Measurements from ENCODE around the gene BBS9. TPM values are rescaled to one million over a fixed set of nuclear protein-coding genes. Genes with fewer than 3 reads are reported as not detected.
A peak's percentile ranks its signal among the peaks of the same experiment; 100 is the strongest.

Gene BBS9
- total and polyA plus RNA-seq, 9 donors = 13.0 to 23.5 (median 15.9) TPM

DNA sequence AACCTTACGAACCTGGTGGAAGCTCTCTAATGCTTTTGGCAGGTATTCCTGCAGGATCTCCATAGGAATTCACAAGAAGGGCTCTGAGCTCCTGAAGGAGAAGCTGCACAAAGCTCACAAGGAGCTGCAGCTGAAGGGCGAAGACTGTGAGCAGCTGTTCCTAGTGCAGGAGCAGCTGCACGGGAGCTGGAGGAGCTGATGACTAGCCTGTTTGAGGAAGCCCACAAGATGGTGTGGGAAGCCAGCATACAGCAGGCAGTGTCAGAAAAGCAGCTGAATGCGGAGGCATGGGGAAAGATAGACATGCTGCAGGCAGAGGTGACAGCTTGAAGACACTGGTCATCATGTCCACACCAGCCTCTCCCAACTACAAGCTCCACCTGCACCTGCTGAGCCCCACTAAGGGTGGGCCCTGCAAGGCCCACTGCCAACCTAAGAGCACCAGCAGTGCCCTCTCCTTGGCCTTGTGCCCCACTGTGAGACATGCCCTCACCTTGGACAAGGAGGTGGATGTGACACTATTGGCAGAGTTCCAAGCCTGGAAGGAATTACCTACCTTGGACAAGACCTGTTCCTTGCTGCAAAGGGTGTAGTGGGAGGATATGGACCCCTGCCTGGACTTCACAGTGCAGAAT, 250.6 kb downstream of the BBS9 start:
- Histone ChIP-seq H3K4me1 (ENCODE audit: control insufficient read depth, insufficient read depth, low read length) (no peaks in the 10 kb centered on the region), H3K27ac (ENCODE audit: low read length) (no peak overlapping the region), H3K9me3 (replicated peaks; ENCODE audit: control insufficient read depth, low read depth, low read length) (peaks cover 4% of the 10 kb centered on the region), H3K36me3 (ENCODE audit: control insufficient read depth, insufficient read depth, low read length) (peaks cover 8% of the 10 kb centered on the region), H3K4me3 (ENCODE audit: low read length) (no peak overlapping the region), H3K27me3 (ENCODE audit: control insufficient read depth, insufficient read depth, low read length) (no peaks in the 10 kb centered on the region)
- 75% methylated on average over 3 of the region's 4 CpGs for WGBS (ENCODE audit: insufficient coverage)
- peak; percentile 19 for DNase-seq

- H3K27ac ChIP-seq (ENCODE audit: low read length) = no peak overlapping the region
- no CpG with 5 or more reads among the region's 3 CpGs for WGBS (ENCODE audit: insufficient coverage)
- H3K4me1 ChIP-seq (ENCODE audit: control insufficient read depth, insufficient read depth, low read length) = no peaks in the 10 kb centered on the region
- no peaks in the 10 kb centered on the region for H3K36me3 ChIP-seq (ENCODE audit: control insufficient read depth, insufficient read depth, low read length)
- no peak for DNase-seq
- H3K27me3 ChIP-seq (ENCODE audit: control insufficient read depth, insufficient read depth, low read length) = no peaks in the 10 kb centered on the region
- no peak overlapping the region for H3K4me3 ChIP-seq (ENCODE audit: low read length)
- no peaks in the 10 kb centered on the region for H3K9me3 ChIP-seq (replicated peaks; ENCODE audit: control insufficient read depth, low read depth, low read length)
Observed at GRCh38 chr7:33388332-33388731, 259.0 kb downstream of the BBS9 start.

DNA sequence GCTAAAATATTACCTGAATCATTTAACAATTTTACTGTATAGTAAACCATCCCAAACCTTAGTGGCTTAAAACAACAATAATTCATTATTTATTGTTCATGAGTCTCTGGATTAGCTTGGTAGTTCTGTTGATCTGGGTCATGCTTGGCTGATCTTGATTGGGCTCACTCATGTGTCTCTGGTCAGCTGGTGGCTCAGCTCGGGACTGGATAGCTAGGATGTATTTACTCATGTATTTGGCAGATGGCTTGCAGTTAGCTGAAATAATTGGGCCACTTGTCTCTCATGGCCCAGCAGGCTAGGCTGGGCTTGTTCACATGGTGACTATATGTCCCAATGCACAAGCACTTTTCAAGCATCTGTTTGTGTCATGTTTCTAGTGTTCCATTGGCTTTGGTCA, 262.8 kb downstream of the BBS9 start:
- H3K27ac ChIP-seq (ENCODE audit: low read length) = no peak overlapping the region
- H3K36me3 ChIP-seq (ENCODE audit: control insufficient read depth, insufficient read depth, low read length) = no peaks in the 10 kb centered on the region
- H3K27me3 ChIP-seq (ENCODE audit: control insufficient read depth, insufficient read depth, low read length) = no peaks in the 10 kb centered on the region
- H3K4me3 ChIP-seq (ENCODE audit: low read length) = no peak overlapping the region
- H3K9me3 ChIP-seq (replicated peaks; ENCODE audit: control insufficient read depth, low read depth, low read length) = no peaks in the 10 kb centered on the region
- no peaks in the 10 kb centered on the region for H3K4me1 ChIP-seq (ENCODE audit: control insufficient read depth, insufficient read depth, low read length)
- DNase-seq = no peak
- WGBS (ENCODE audit: insufficient coverage) = no CpG with 5 or more reads among the region's 1 CpG

- no peak for DNase-seq
- no peaks in the 10 kb centered on the region for H3K27me3 ChIP-seq (ENCODE audit: control insufficient read depth, insufficient read depth, low read length)
- no peak overlapping the region for H3K4me3 ChIP-seq (ENCODE audit: low read length)
- H3K36me3 ChIP-seq (ENCODE audit: control insufficient read depth, insufficient read depth, low read length) = no peaks in the 10 kb centered on the region
- H3K4me1 ChIP-seq (ENCODE audit: control insufficient read depth, insufficient read depth, low read length) = no peaks in the 10 kb centered on the region
- no peak overlapping the region for H3K27ac ChIP-seq (ENCODE audit: low read length)
- H3K9me3 ChIP-seq (replicated peaks; ENCODE audit: control insufficient read depth, low read depth, low read length) = no peaks in the 10 kb centered on the region
Observed at GRCh38 chr7:33393770-33394169, 264.4 kb downstream of the BBS9 start.

GRCh38 chr7:33395340-33395739, 266.0 kb downstream of the BBS9 start:
- Histone ChIP-seq H3K36me3 (ENCODE audit: control insufficient read depth, insufficient read depth, low read length) (no peaks in the 10 kb centered on the region), H3K4me1 (ENCODE audit: control insufficient read depth, insufficient read depth, low read length) (no peaks in the 10 kb centered on the region), H3K4me3 (ENCODE audit: low read length) (no peak overlapping the region), H3K9me3 (replicated peaks; ENCODE audit: control insufficient read depth, low read depth, low read length) (no peaks in the 10 kb centered on the region), H3K27ac (ENCODE audit: low read length) (no peak overlapping the region), H3K27me3 (ENCODE audit: control insufficient read depth, insufficient read depth, low read length) (no peaks in the 10 kb centered on the region)
- DNase-seq = no peak

- no peaks in the 10 kb centered on the region for H3K36me3 ChIP-seq (ENCODE audit: control insufficient read depth, insufficient read depth, low read length)
- H3K4me1 ChIP-seq (ENCODE audit: control insufficient read depth, insufficient read depth, low read length) = no peaks in the 10 kb centered on the region
- H3K9me3 ChIP-seq (replicated peaks; ENCODE audit: control insufficient read depth, low read depth, low read length) = no peaks in the 10 kb centered on the region
- H3K4me3 ChIP-seq (ENCODE audit: low read length) = no peak overlapping the region
- 100% methylated on average over 1 of the region's 3 CpGs for WGBS (ENCODE audit: insufficient coverage)
- H3K27me3 ChIP-seq (ENCODE audit: control insufficient read depth, insufficient read depth, low read length) = no peaks in the 10 kb centered on the region
- no peak overlapping the region for H3K27ac ChIP-seq (ENCODE audit: low read length)
- no peak for DNase-seq
Observed at GRCh38 chr7:33399528-33400213, 270.3 kb downstream of the BBS9 start.

DNA sequence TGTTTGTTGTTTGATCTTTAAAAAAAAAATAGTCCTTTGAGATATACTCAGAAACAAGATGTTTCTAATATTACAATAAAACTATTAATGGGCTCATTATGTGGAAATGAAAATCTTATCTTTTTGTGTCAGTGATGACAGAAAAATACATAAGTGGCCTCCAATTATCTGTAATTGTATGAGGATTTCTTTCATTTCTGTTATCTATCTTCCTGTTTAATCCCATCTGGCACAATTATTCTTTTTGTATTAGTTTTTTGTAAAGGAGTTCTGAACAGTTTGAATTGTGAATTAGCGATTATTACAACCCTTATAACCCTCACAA, 270.8 kb downstream of the BBS9 start:
- Histone ChIP-seq H3K27me3 (ENCODE audit: control insufficient read depth, insufficient read depth, low read length) (no peaks in the 10 kb centered on the region), H3K27ac (ENCODE audit: low read length) (no peak overlapping the region), H3K9me3 (replicated peaks; ENCODE audit: control insufficient read depth, low read depth, low read length) (no peaks in the 10 kb centered on the region), H3K4me1 (ENCODE audit: control insufficient read depth, insufficient read depth, low read length) (no peaks in the 10 kb centered on the region), H3K4me3 (ENCODE audit: low read length) (no peak overlapping the region), H3K36me3 (ENCODE audit: control insufficient read depth, insufficient read depth, low read length) (no peaks in the 10 kb centered on the region)
- WGBS (ENCODE audit: insufficient coverage) = no CpG with 5 or more reads among the region's 1 CpG
- no peak for DNase-seq

GRCh38 chr7:33410266-33410665, 280.9 kb downstream of the BBS9 start:
- Histone ChIP-seq H3K36me3 (ENCODE audit: control insufficient read depth, insufficient read depth, low read length) (no peaks in the 10 kb centered on the region), H3K27me3 (ENCODE audit: control insufficient read depth, insufficient read depth, low read length) (no peaks in the 10 kb centered on the region), H3K4me1 (ENCODE audit: control insufficient read depth, insufficient read depth, low read length) (peaks cover 2% of the 10 kb centered on the region), H3K4me3 (ENCODE audit: low read length) (no peak overlapping the region), H3K27ac (ENCODE audit: low read length) (no peak overlapping the region), H3K9me3 (replicated peaks; ENCODE audit: control insufficient read depth, low read depth, low read length) (peaks cover 11% of the 10 kb centered on the region)
- DNase-seq = no peak
- no CpG with 5 or more reads among the region's 1 CpG for WGBS (ENCODE audit: insufficient coverage)

GRCh38 chr7:33411020-33411419, 281.7 kb downstream of the BBS9 start:
- Histone ChIP-seq H3K27ac (ENCODE audit: low read length) (no peak overlapping the region), H3K27me3 (ENCODE audit: control insufficient read depth, insufficient read depth, low read length) (no peaks in the 10 kb centered on the region), H3K4me3 (ENCODE audit: low read length) (no peak overlapping the region), H3K4me1 (ENCODE audit: control insufficient read depth, insufficient read depth, low read length) (peaks cover 2% of the 10 kb centered on the region), H3K36me3 (ENCODE audit: control insufficient read depth, insufficient read depth, low read length) (no peaks in the 10 kb centered on the region), H3K9me3 (replicated peaks; ENCODE audit: control insufficient read depth, low read depth, low read length) (peaks cover 11% of the 10 kb centered on the region)
- WGBS (ENCODE audit: insufficient coverage) = no CpG with 5 or more reads among the region's 3 CpGs
- peak; percentile 59 for DNase-seq

DNA sequence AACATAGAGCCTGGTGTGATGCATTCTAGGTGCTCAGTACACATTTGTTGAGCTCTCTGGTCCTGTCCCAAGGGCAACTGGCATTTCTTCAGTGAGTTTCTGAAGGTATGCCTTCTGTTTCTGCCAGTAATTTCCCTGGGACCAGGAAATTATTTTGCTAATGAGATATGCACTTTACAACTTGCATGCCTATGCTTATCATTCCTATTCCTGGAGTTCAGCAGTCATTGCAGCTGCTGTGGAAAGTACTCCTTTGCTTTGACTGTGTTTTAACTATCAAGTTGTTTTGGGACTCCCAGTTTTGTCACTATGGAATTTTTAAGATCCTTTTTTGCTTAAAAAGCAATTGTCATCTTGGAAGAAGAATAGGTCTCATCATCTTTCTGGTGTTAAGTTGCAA, 283.0 kb downstream of the BBS9 start:
- H3K9me3 ChIP-seq (replicated peaks; ENCODE audit: control insufficient read depth, low read depth, low read length) = peaks cover 11% of the 10 kb centered on the region
- no peaks in the 10 kb centered on the region for H3K36me3 ChIP-seq (ENCODE audit: control insufficient read depth, insufficient read depth, low read length)
- H3K4me3 ChIP-seq (ENCODE audit: low read length) = no peak overlapping the region
- DNase-seq = no peak
- no peaks in the 10 kb centered on the region for H3K27me3 ChIP-seq (ENCODE audit: control insufficient read depth, insufficient read depth, low read length)
- no peak overlapping the region for H3K27ac ChIP-seq (ENCODE audit: low read length)
- peaks cover 2% of the 10 kb centered on the region for H3K4me1 ChIP-seq (ENCODE audit: control insufficient read depth, insufficient read depth, low read length)

DNA sequence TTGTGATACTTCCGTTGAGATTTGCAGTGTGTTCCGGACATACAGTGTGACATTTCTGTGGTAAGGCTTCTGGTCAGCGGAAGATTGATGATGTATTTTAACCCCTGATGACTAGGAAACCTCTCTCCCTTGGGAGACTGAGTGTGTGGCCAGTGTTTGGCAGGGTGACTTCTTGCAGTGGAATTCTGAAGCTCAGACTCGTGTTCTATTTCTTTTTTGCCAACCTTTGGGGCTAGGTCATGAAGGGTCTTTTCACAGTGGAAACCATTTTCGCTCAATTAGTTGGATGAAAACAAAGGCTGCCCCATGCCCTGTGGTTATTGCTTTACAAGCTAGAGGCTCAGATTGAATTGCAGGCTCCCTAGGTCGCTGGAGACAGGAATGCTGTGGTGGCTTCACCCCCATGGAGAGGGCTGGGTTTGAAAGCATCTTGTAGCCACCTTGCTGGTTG, 288.9 kb downstream of the BBS9 start:
- 63% methylated on average over 6 of the region's 6 CpGs for WGBS (ENCODE audit: insufficient coverage)
- H3K27ac ChIP-seq (ENCODE audit: low read length) = no peak overlapping the region
- H3K9me3 ChIP-seq (replicated peaks; ENCODE audit: control insufficient read depth, low read depth, low read length) = no peaks in the 10 kb centered on the region
- DNase-seq = no peak
- H3K4me3 ChIP-seq (ENCODE audit: low read length) = no peak overlapping the region
- H3K36me3 ChIP-seq (ENCODE audit: control insufficient read depth, insufficient read depth, low read length) = no peaks in the 10 kb centered on the region
- H3K27me3 ChIP-seq (ENCODE audit: control insufficient read depth, insufficient read depth, low read length) = no peaks in the 10 kb centered on the region
- peaks cover 9% of the 10 kb centered on the region for H3K4me1 ChIP-seq (ENCODE audit: control insufficient read depth, insufficient read depth, low read length)
